GM20000 (cell line): ENCODE data around the gene SLC25A41.
"Not testable (repeated sequence)": the region's sequence is repeated elsewhere in the genome, so short reads cannot be mapped to it uniquely, and the experiment has no call there.

Source experiments
- DNase-seq: peaks from one replicate; pipeline ENCODE4 v3.0.0; 2012; ENCODE audit warnings: low spot score
- TF ChIP-seq, protein P1 (sequence below): IDR thresholded peaks from 2 replicates; pipeline ENCODE4 v1.5.1; 2012; ENCODE audit warnings: mild to moderate bottlenecking, control low read depth; ENCODE audit errors: extremely low read depth, missing control alignments

The SLC25A41 gene

DNA sequence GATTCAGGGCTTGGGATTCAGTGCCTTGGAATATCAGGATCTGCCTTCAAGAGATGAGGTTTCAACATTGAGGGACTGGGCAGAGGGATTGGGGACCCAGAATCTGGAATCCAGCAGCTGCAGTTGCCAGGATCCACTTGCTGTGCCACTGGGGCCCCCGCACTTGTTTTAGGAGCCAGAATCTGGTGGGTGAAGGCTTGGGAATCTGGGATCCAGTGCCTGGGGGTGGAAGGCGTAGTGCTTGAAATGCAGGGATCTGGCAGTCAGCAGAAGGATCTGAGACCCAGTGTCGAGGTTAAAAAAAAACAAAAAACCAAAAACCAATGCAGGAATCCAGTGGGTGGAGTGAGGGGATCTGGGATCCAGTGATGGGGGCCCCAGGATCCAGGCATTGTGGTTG lies 7.3 kb upstream of the SLC25A41 start:
- TF ChIP-seq, protein P1, sequence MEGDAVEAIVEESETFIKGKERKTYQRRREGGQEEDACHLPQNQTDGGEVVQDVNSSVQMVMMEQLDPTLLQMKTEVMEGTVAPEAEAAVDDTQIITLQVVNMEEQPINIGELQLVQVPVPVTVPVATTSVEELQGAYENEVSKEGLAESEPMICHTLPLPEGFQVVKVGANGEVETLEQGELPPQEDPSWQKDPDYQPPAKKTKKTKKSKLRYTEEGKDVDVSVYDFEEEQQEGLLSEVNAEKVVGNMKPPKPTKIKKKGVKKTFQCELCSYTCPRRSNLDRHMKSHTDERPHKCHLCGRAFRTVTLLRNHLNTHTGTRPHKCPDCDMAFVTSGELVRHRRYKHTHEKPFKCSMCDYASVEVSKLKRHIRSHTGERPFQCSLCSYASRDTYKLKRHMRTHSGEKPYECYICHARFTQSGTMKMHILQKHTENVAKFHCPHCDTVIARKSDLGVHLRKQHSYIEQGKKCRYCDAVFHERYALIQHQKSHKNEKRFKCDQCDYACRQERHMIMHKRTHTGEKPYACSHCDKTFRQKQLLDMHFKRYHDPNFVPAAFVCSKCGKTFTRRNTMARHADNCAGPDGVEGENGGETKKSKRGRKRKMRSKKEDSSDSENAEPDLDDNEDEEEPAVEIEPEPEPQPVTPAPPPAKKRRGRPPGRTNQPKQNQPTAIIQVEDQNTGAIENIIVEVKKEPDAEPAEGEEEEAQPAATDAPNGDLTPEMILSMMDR = no peak
- no peak for DNase-seq

GRCh38 chr19:6439743-6440142 lies 6.2 kb upstream of the SLC25A41 start:
- DNase-seq = no peak
- TF ChIP-seq, protein P1 = no peak

GRCh38 chr19:6433165-6433564 lies 398 bp downstream of the SLC25A41 start:
- no peak for DNase-seq
- TF ChIP-seq, protein P1 = no peak

- DNase-seq = no peak
- TF ChIP-seq, protein P1 = no peak
Measured at GRCh38 chr19:6431891-6432290, 1.7 kb downstream of the SLC25A41 start.

DNA sequence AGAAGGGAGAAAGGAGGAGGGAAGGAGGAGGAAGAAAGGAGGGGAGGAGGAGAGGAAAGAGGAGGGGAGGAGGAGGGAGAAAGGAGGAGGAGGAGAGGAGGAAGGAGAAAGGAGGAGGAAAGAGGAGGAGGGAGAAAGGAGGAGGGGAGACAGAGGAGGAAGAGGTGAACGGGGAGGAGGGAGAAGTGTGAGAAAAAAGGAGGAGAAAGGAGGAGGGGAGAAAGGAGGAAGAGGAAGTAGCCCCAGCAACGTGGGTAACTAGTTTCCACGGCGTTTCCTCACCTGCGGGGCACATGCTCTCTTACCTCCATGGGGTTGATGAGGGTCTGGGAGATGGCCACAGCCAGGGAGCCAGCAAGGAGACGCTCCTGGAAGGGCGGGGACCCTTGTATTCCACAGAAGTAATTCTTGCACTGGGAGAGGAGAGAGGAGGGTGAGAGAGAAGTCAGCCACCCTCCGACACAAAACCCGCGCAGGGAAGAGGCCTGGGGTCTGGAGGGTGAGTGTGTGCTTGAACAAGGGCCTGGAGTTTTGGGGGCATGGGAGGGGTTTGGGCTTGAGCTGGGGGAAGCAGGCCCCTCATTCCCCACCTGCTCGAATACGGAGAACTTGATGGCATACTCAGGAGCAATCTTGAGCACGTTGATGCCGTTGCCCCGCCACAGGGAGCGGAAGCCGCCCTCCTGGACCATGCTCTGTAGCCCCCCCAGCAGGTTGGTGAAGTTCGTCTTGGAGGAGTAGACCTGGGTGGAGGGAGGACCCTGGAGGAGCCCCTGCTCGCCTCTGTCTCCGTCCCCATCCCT lies 3.9 kb downstream of the SLC25A41 start:
- TF ChIP-seq, protein P1 = no peak
- no peak for DNase-seq

DNA sequence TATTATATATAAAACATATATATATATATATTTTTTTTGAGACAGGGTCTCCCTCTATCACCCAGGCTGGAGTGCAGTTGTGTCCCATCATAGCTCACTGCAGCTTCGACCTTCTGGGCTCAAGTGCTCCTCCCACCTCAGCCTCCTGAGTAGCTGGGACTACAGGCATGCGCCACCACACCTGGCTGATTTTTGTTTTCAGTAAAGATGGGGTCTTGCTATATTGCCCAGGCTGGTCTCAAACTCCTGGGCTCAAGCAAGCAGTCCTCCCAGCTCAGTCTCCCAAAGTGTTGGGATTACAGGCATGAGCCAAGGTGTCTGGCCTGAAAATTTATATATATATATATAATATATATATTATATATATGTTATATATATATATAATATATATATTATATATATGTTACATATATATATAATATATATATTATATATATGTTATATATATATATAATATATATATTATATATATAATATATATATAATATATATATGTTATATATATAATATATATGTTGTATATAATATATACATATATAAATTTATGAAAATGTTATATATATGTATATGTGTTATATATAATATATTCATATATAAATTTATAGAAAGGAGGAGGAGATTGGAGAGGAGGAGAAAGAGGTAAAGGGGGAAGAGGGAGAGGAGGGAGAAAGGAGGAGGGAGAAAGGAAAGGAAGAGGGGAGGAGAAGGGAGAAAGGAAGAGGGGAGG lies 4.7 kb downstream of the SLC25A41 start:
- not testable (repeated sequence) for DNase-seq

DNA sequence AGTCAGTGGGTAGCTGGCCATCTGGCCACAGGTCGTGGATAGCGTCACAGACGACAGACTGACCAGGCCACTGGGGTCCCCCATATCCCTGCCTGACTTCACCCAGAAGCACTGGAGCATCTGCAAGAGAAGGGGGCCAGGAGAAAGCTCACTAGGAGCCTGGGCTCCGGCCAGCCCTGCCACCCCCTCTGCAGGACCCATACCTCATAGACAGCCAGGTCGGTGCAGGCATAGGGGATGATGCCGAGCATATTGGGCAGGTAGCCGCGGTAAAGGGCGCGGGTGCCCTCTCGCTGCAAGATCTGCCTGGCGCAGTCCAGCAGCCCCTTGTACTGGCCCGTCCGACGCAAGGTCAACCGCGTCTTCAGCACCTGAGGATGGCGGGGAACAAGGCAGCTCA lies 6.4 kb downstream of the SLC25A41 start:
- DNase-seq = no peak
- TF ChIP-seq, protein P1 = no peak
